Astrocyte (in vitro differentiated cells and primary cell): ENCODE data around the gene ITPRIP.

ENCODE experiments used
- CTCF ChIP-seq: IDR thresholded peaks from 2 replicates; pipeline ENCODE4 v1.5.1; 2011; ENCODE audit warnings: low read depth, mild to moderate bottlenecking, inconsistent platforms, low read length, moderate library complexity; ENCODE audit not compliant: insufficient read depth
- EZH2 ChIP-seq: IDR thresholded peaks from 2 replicates; pipeline ENCODE4 v1.6.1; 2012; ENCODE audit warnings: mild to moderate bottlenecking, low read length, inconsistent platforms; ENCODE audit not compliant: insufficient read depth

GRCh38 chr10:104368381-104368780 is 30.1 kb upstream of the ITPRIP start:
- TF ChIP-seq CTCF (no peak), EZH2 (no peak)
